WTC11 (cell line): ENCODE measurements around the gene MAFB.

Source experiments
- CREB1 ChIP-seq: sonication (generic); formaldehyde crosslinking; IDR thresholded peaks from 2 replicates; pipeline ENCODE4 v1.8.0; 2023; ENCODE audit warnings: mild to moderate bottlenecking, missing genetic modification reagents
- CTCF ChIP-seq: fragments of 200-600 bp; IDR thresholded peaks from 2 replicates; pipeline ENCODE4 v1.8.0; 2022; ENCODE audit warnings: antibody characterized with exemption

GRCh38 chr20:40717343-40717865, 28.4 kb upstream of the MAFB start:
- no peak for TF ChIP-seq CREB1
- TF ChIP-seq CTCF = no peak
